ENCODE data around the gene NEURL1.

The NEURL1 gene

DNA sequence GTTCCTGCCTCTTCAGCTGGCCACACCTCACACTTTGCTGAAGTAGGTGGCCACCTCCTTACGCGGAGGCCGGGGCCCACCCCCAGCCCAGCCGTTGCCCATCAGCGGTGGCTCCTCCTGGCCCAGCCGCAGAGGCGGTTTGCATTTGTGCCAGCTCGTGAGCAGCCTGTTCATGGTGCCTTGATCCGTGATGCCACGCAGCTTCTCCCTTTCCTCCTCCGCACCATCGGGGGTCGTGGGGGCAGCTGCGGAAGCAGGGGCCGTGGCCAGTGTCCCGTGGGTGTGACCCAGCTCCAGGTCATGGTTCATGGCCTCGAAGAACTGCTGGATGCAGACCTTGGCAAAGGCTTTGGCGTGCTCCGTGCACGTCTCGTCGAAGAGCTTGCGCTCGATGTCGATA lies 38.3 kb upstream of the NEURL1 start:
- H3K27ac ChIP-seq = no peak overlapping the region
- TF ChIP-seq, protein P1, sequence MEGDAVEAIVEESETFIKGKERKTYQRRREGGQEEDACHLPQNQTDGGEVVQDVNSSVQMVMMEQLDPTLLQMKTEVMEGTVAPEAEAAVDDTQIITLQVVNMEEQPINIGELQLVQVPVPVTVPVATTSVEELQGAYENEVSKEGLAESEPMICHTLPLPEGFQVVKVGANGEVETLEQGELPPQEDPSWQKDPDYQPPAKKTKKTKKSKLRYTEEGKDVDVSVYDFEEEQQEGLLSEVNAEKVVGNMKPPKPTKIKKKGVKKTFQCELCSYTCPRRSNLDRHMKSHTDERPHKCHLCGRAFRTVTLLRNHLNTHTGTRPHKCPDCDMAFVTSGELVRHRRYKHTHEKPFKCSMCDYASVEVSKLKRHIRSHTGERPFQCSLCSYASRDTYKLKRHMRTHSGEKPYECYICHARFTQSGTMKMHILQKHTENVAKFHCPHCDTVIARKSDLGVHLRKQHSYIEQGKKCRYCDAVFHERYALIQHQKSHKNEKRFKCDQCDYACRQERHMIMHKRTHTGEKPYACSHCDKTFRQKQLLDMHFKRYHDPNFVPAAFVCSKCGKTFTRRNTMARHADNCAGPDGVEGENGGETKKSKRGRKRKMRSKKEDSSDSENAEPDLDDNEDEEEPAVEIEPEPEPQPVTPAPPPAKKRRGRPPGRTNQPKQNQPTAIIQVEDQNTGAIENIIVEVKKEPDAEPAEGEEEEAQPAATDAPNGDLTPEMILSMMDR (IDR thresholded peaks at IDR 0.05) = no peak
- H3K4me3 ChIP-seq = no peak overlapping the region
- no peak for DNase-seq (ENCODE audit: low spot score)

DNA sequence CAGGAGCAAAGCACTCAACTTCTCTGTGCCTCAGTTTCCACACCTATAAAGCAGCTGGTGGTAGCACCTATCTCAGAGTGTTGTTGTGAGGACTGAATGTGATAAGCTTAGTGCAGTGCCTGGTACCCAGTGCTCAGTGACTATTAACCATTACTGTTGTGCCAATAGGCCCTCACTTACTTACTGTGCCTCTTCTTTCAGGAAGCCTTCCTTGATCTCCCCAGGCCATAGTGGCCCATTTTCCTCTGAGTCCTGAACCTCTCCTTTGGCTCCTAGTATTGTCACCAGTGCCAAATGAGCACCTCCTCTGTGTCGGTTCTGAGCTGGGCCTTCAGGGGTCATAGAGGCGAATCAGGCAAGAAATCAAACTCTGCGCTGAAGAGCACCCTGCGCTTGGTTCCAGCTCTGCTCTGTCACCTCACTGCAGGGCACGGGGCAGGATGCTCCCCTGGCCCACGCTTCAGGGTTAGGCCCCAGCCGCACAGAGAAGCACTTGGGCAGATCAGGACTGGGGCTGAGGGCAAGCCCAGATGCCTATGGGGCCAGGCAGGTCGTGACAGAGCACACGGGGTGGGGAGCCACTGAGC lies 37.3 kb upstream of the NEURL1 start:
- H3K4me3 ChIP-seq = no peak overlapping the region
- no peak overlapping the region for H3K27ac ChIP-seq
- DNase-seq (ENCODE audit: low spot score) = no peak
- TF ChIP-seq, protein P1 (IDR thresholded peaks at IDR 0.05) = no peak

DNA sequence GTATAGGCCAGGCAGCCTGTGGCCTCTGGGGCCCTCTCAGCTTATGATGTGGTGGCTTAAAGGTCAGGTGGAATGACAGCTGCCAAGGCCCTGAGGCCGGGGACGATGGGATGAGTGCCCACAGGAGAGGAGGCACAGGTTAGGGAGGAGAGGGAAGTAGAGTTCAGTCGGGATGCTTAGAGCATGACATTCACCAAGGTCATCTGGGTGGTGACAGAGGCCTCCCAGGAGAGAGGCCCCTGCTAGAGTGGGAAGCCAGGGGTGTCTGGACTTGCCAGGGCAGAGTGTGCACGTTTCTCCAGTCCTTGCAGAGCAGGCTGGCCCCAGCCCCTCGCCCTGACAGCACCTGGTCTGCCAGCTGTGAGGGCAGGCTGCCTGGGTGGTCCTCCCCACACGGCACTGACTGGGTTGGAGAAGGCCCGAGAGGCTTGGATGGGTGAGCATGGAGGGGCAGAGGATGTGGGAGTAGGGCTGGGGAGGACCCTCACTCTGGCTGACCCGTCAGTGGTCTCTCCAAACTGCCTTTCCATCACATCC lies 36.3 kb upstream of the NEURL1 start:
- DNase-seq (ENCODE audit: low spot score) = no peak
- Histone ChIP-seq H3K27ac (no peak overlapping the region), H3K4me3 (no peak overlapping the region)
- TF ChIP-seq, protein P1 (IDR thresholded peaks at IDR 0.05) = no peak

DNA sequence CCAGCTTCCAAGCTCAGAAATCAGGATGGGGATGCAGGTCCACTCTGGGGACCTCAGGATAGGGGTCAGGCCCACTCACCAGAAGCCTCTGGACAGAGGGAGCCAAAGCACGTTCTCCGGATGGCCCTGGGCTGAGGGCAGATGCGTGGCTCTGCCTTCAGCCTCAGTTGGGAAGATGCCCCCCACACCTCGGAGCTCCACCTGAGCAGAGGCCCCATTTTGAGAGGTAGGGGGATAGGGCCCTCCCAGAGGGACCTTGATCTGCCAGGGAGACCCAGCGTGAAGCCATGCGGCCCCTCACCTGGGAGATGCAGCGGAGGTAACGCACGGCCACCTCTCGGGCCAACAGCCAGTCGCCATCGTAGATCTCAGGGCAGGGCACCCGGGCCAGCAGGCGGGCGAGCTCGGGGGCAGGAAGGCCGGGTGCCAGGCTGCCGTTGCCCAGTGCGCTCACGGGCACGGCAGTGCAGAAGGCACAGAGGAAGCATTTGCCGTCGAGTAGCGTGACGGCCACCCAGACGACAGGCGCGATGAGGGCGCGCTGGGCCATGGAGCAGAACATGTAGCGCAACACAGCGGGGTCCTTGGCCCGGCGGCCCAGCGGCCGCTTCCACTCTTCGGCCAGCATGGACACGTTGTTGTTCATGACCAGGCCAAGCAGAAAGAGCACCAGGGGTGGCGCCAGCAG lies 35.5 kb upstream of the NEURL1 start:
- no peak overlapping the region for H3K27ac ChIP-seq

DNA sequence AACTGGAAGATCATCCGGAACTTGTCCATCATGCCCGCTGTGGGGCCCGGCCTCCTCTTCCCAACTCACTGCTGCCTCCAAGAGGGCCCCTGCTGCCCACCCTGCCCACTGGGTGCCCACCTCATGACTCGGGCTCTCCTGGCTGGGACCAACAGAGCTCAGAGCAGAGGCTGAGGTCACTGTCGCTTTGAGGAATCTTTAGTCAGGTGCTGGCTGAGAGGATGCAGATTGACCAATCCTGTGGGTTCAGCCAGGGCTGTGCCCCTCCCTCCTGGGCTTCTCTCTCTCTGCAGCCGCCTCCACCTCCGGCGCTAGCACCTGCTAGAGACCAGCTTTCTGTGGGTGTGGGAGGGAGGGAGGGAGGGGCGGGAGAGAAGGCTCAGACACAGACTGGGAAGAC lies 34.8 kb upstream of the NEURL1 start, which contains the start of gene CALHM1:
Gene CALHM1 (minus strand): TSS at position 181 of the 400 bp plus-strand sequence. CDS start 149 bp downstream, at position 32.
- H3K27ac ChIP-seq = no peak within 1 kb of the TSS
- TF ChIP-seq, protein P1 (IDR thresholded peaks at IDR 0.05) = no peak
- no peak within 1 kb of the TSS for H3K4me3 ChIP-seq
- DNase-seq (ENCODE audit: low spot score) = no peak

More for the DNA sequence above, 35.5 kb upstream of the NEURL1 start:
- no peak overlapping the region for H3K4me3 ChIP-seq
- TF ChIP-seq, protein P1 (IDR thresholded peaks at IDR 0.05) = no peak
- no peak for DNase-seq (ENCODE audit: low spot score)

DNA sequence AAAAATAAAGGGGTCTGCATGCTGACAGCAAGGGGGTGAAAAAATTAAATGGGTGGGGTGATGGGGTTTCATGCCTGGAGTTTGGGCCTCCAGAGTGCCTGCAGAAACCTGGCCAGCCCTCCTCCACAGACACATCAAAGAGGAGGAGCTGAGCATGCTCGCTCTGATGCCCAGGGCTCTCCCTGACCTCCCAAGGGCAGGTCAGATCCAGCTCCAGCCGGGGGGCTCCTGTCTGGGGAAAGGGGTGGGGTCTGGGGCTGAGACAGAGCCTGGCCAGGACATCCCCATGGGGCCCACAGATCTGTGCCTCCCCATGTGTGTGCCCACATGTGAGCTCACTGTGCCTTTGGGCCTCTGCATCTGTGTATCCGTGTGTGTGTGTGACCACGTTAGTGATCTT lies 33.9 kb upstream of the NEURL1 start:
- Histone ChIP-seq H3K4me3 (no peak overlapping the region), H3K27ac (no peak overlapping the region)
- DNase-seq (ENCODE audit: low spot score) = no peak
- TF ChIP-seq, protein P1 (IDR thresholded peaks at IDR 0.05) = no peak

DNA sequence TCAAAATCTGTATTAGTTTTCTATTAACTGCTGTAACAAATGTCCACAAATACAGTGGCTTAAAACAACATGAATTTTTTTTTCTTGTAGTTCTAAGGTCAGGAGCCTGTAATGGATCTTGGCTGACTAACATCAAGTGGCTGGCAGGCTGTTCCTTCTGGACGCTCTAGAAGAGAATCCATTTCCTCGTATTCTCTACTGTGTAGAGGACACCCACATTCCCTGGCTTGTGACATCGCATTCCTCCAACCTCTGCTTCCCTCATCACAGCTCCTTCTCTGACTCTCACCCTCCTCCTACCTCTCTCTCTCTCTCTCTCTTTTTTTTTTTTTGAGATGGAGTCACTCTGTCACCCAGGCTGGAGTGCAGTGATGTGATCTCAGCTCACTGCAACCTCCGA lies 30.0 kb upstream of the NEURL1 start:
- TF ChIP-seq, protein P1 (IDR thresholded peaks at IDR 0.05) = no peak
- Histone ChIP-seq H3K27ac (no peak overlapping the region), H3K4me3 (no peak overlapping the region)
- DNase-seq (ENCODE audit: low spot score) = no peak

Data from coronary artery (tissue), 2 donors.